Germinal center (tissue), 1 donor: ENCODE data around the gene EFCAB8.
"Not testable (repeated sequence)": the region's sequence is repeated elsewhere in the genome, so short reads cannot be mapped to it uniquely, and the experiment has no call there.

Experiments used
- DNase-seq: peaks from one replicate; pipeline ENCODE4 v3.0.0; 2012; ENCODE audit warnings: mixed read lengths, low spot score

Gene EFCAB8

DNA sequence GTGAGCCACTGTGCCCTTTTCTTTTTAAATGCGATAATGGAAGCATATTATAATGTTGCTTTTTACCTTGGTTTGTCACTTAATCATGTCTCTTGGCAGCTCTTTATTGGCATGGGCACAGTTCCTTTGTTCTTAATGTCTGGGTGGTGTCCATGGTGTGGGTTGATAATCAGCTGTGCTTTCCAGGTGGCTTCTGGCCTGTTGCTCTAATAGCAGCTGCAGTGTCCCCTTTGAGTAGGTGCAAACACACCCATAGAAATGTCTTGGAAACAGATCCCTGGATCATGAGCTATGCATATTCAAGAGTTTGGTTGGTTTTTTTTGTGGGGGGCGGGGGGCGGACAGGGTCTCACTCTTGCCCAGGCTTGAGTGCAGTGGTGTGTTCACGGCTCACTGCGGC lies 29.9 kb downstream of the EFCAB8 start:
- DNase-seq: no peak

DNA sequence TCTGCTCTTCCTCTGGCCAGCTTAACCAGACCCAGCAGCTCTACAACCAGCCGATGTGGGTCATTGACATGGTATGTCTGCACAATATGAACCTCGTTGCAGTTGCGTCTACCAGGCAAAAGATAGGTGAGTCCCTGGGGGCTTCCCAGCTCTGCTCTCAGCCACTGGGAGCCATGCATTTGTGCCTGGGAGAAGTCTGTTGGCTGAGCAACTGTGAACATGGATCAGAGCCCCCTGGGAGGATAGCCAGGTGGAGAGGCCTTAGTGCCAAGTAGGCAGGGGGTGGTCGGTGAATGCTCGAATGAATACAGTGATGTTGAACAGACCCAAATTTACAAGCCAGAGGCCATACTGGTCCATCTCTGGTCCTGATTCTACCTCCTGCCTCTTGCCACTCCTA lies 30.6 kb downstream of the EFCAB8 start:
- no peak for DNase-seq

DNA sequence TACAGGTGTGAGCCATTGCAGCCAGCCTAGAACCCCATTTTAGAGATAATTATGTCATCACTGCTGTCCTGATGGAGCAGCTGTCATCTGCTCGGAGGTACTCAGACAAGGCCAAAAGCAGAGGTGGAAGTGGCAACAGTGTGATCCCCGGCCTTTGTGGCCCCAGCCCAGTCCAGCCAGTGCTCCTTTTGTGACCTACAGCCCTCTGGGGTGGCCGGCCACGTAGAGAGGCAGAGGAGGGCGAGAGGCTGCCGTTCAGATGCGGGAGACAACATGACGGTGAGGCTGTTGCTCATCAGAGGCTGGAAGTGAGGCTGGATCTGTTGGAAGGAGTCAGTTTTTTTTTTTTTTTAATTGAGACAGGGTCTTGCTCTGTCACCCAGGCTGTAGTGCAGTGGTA lies 32.8 kb downstream of the EFCAB8 start:
- no peak for DNase-seq

DNA sequence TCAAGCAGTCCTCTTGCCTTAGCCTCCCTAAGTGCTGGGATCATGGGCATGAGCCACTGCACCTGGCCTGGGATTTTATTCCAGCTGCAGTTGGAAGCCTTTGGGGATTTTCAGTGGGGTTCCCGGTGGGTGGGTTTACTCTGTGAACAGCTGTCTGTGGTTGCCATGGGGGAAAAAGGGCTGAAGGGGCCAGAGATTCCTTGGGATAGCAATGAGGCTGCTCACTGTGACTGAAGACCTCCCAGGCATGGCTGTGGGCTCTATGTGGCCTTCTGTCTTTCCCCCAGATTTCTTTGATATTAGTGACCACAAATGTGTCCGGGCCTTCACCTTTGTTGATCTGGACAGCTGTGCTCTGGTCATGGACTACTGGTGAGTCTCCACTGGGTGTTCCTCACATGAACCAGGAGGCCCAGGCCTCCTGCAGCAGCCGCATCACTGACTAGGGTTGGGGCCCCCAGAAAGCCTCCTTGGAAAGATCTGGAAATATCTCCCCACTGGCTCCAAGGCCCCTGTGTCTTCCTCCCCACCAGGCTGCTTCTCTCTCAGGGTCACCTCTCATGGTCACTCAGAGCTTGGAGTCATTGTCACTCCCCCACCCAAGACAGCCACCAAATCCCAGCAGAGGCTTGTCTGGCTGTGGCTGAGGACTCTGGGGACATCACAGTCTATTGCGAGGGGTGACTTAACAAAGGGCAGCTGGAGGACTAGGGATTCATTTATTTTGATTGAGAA lies 33.4 kb downstream of the EFCAB8 start:
- DNase-seq: no peak

DNA sequence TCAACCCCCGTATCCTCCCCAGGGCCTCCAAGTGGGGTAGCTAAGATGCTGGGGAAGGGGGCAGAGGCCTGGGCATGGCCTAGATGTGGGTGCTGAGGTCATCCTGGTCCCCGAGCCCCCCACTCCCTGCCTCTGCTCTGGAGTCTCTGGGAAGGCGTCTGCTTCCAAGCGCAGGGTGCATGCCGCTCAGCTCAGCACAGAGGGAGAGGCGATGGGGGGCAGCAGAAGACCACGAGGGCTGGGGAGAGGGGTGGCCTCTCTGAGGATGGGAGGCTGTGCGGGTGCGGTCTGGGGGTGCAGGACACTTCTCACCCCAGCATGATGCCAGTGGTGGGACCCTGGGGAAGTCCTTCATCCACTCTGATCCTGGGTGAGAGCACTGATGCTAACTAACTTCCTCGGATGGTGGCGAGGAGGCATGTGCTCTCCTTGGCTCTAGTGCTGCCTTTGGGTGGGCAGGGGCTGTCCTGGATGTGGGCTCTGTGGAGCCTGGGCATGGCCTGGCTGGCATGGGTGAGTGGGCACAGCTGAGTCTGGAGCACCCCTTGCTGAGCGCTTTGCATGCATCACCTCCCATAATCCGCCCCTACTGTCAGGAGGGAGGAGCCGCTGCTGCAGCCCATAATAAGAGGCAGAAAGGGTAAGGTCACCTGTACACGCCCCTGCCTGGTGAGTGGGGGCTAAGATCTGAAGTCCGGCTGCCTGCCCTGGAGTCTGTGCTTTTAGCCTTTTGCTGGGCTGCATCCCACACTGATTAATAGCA lies 34.7 kb downstream of the EFCAB8 start:
- no peak for DNase-seq

DNA sequence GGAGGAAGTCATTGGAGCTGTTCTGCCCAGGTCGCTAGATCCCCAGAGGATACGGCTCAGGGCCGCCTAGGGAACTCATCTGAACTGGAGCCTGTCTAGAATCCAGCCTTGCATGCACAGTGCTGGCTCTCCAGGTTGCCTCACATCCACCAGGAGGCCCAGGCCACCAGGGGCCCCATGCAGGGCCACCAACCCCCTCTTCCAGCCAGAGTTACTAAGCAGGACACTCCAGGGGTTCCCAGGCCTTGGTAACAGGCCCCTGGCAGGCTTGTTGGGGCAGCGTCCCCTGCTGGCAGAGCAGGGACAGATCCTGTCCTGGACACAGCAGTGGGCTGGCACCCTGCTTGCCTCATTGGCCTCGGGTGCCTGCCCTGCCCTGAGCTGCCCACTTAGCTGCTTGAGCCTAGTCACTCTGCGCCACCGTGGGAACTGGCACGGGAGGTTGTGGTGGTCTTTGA lies 35.3 kb downstream of the EFCAB8 start:
- DNase-seq: no peak

DNA sequence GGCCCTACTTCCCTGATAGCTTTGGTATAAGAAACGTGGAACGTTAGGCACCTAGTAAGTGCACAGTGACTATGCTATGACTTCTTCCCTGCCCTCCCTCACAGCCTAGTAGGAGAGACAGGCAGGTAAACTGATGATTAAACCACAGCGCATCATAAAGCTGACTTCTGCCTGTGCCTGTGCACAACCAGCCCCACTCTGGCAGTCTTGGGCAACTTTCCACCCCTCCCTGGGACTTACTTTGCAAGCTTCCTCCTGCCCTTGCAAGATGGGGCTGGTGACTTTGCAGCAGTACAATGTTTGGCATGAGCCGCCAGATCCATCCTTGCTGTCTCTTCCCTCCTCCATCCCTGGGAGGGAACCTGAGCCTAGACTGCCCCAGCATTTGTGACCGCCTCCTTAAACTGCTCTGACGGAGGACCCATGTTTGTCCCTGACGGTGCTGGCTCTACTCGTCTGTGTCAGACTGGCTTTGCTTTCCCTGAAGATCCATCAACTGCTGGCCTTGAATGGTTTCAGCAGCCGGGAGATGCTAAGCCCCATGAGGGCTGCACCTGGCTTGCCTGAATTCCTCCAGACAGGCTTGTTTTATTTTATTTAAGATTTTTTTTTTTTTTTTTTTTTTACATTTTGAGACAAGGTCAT lies 36.1 kb downstream of the EFCAB8 start:
- no peak for DNase-seq

DNA sequence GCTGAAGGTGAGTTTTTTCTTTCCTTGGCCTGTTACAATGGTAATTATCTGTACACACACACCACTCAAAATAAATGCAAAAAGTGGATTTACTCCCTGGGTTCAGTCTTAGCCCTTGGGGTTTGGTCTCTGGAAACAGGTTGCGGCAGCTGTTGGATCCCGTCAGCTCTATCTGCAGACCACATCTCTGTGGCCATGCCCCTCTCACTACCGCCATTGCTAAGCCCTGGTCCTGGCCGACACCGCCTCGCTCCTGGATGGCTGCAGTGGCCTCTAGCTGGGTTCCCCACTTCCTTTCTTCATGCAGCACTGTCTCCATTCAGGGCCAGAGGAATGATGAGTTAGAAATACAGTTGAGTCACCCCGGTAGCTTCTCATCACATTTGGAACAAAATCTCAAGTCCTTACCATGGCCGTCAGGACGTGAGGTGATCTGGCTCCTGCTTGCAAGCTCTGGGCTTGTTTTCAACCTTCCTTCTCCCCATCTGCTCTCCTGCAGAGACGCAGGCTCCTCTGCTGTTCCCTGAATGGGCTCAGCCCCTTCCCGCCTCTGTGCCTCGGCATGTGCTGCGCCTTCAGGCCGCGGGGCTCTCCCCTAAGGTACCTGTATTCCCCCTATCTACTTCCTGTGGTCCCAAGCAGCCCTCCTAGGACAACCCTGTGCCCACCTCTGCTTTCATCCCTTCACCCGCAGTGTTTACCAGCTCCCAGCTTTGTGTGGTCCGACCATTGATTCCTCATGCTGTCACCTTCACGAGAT lies 38.0 kb downstream of the EFCAB8 start:
- no peak for DNase-seq

DNA sequence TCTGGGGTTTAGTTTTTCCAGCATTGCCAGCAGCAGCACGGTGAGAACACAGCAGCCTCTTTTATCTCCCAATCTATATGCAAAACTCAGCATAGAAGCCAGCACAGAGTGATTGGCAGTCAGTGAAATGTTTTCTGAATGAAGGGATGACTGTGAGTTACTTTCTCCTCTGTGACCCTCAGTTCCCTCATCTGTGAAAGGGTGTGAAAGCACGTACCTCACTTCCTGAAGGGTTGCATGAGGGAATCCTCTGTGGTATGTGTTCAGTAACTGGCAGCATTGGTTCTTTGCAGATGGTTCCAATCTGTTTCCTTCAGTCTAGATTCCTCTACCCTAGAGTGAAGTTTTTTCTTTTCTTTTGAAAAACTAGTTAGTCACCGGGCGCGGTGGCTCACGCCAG lies 40.0 kb downstream of the EFCAB8 start:
- DNase-seq: no peak

DNA sequence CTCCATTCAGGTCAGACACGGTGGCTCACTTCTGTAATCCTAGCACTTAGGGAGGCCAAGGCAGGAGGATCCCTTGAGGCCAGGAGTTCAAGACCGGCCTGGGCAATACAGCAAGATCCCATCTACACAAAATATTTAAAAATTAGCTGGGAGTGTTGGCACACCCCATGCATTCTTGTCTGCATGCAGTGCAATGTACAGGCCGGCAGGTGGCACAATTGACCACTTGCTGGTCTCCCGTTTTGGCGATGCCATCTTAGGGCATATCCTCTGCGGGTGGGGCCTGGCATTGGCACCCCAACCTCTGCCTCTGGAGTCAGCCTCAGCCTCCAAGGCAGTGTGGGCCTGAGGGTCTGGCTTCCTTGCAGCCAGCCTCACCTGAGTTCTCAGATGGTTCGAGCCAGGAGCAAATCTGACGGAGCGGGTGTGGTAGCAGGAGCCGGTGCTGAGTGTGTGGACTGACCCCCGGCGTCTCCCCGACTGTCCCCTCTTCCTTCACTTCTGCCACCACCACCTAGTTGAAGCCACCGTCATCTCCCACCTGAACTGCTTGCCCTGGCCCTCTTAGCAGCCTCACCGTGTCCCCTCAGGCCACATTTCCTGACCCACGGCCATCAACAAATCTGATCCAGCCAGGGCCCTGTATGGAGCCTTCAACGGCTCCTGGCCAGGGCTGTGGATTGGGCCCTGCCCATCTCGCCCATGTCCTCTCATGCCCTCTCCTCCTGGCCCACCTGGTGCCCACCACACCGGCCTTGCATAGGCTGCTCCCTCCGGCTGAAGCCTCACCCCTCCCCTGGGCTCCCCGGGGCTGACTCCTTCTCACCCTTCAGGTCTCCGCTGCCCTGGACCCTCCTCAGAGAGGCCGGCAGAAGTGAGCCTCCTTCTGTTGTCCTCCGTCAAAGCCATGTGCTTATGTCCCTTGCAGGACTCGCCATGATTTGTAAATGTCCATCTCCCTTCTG lies 44.0 kb downstream of the EFCAB8 start:
- peak; percentile 72 for DNase-seq

DNA sequence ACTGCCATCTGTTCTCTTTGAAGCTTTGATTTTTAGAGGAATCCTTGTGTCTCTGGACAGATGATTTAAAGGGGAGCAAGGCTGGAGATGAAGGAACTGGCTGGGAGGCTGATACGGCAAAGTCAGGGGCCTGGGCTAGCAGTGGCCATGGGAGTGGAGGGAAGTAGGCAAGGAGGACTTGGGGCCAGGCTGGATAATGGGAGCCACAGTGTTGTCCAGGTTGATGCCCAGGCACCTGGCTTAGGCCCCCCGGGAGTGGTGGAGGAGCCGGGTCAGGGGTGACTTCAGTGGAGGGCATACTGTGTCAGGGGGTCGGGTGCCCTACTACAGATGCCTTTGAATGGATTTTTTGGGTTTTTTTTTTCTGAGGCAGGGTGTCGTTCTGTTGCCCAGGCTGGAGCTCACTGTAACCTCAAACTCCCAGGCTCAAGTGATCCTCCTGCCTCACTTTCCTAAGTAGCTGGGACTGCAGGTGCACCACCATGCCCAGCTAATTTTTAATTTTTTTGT lies 45.0 kb downstream of the EFCAB8 start:
- no peak for DNase-seq

DNA sequence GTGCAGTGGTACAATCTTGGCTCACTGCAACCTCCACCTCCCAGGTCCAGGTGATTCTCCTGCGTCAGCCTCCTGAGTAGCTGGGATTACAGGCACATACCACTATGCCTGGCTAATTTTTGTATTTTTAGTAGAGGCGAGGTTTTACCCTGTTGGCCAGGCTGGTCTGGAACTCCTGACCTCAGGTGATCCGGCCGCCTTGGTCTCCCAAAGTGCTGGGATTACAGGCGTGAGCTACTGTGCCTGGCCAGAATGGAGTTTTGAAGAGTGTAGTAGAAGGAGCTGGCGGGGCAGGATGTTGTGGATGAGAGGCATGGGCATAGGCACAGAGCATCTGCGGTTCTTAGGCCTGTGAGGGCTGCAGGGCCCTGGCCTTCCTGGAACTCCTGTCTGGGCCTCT lies 46.0 kb downstream of the EFCAB8 start:
- DNase-seq: not testable (repeated sequence)

DNA sequence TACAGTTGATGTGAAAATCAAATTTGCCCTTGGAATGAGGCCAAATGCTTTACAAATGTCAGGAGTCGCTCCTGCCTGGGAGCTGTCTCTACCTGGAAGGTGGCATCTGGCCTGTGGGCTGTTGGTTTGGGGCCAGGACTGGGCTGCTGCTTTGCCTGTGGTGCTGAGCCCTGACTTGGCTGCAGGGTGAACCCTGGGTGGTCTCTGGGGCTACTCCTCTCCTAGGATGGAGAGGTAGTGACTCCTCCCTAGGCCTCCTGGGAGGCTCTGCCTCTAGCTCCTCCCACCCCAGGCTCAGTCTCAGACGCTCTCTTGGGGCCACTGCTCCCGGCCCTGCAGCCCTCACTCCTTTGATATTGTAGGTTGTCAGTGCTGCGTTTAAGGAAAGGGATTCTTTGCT lies 47.5 kb downstream of the EFCAB8 start:
- DNase-seq: no peak

DNA sequence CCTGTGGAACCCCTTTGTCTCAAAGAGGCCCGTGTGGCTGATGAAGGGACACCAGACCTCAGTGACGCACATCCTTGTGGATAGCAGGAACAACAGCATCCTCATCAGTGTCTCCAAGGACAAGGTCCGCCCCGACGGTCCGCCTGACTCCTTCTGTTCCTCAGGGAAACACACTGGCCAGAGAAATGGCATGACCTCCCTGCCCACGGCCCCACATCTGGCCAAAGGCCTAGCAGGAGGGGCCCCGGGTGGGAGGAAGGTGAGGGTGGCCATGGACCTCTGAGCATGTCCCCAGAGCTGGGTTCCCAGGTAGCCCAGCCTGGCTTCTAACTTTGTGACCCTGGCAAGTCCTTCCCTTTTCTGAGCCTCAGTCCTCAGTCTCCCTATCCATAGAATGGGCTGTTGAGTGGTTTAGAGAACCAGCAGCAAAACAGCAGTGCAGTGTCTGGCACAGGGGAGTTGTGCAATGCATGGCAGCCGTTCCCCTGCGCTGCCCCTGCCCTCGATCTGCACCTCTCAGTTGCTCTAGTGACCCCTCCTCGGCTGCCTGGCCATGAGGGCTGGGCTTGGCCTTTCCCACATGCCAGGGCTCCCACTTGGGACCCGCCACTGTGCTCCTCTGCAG lies 48.3 kb downstream of the EFCAB8 start:
- no peak for DNase-seq

DNA sequence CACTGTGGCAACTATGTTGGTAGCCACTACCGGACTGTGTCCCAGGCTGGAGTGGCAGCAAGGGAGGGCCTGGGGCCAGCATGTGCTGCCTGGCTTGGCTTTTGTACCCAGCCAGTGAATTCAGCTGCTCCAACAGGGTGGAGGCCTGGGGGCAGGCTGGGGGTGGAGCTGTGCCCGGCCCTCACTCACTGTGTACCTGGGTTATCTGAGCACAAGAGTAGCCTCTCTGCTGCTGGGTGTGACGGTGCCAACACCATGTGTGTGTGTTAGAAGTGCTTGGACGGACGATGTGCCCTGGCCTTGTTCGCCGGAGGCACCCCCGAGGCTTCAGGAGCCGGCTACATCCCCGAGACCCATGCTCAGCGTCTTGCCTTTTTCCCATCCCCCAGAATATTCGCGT lies 49.2 kb downstream of the EFCAB8 start:
- DNase-seq: no peak

DNA sequence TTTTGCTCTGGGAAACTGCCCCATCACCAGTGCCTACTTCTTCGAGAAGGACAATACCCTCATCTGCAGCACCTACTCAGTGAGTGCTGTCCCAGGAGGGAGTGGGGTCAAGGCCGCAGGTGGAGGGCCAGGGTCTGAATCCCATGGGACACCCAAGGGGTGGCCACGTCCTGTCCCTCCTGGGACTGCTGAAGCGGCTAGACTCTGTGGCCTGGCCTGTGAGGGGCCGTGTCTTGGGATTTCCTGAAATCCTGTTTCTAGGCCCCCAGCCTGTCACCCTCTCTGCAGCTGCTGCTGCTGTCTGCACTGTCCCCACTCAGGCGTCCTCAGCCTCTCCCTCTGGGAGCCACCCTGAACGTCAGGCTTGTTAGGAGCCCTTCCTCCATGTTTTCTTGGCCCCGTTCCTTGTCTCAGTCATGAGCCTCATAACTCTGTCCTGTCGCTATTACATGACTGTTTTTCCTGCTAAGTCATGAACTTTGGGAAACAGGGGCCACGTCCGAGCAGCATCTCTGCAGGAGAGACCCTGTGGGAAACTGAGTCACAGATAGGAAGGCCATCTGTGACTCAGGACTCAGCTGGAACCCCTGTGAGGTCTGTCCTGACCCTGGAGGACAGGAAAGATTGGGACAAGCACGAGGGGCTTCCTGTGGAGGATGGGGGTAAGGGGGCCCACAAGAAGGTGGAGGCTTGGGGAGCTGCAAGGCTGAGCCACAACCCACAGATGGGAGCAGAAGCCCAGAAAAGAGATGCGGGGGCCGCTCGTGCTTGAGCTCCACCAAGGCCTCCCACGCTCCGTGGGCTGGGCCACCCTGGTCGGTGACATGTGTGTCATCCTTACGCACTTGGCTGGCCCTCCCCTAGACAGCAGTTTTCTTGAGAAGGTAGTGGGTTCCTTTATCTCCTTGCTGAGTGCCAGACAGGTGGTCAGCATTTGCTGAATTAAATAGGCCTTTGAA lies 49.9 kb downstream of the EFCAB8 start:
- no peak for DNase-seq

DNA sequence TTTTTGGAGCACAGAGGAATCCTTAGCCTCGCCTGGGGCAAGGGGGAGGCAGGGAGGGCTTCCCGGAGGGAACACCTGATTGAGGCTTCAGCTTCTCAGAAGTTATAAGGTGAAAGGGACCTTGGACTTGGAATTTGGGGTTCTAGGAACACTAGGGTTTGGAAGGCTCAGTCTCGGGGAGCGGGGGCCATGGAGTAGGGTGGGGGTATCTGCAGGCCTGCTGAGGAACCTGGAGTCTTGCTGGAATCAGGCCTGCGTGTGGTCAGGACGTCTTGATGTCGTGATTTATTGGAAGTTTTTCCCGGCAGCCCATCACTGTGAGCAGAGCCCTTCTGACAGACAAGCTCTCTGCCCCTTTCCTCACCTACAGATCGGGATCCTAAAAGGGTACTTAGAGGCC lies 50.7 kb downstream of the EFCAB8 start:
- DNase-seq: no peak

DNA sequence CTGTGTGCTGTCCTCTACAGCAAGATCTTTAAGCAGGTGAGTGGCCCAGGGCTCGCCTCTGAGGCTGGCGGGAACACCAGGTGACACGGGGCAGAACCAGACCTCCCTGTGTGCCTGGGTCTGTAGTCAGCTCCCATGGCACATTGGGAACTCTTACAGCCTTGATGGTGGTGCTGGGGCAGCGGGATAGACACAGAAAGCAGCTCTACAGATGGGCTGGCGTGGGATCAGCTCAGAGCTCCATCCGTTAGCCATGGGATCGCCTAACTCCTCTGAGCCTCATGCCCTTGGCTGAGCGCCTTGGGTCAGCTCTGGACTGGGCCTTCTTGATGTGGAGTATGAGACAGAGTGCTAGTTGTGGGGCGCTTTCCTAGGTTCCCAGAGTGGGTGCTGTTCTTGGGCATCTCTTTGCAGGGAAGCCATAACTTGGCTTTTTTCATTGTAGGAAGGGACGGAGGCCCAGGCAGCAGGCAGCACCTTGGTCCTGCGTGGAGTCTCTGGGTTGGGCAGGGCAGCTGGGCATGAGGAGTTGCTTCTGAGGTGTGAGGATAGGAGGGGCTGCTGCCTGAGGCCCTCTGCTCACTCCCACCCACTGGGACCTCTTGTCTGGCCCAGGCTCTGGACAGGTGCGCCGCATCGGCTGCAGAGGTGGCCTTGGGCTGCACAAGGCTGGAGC lies 51.3 kb downstream of the EFCAB8 start:
- DNase-seq: no peak

DNA sequence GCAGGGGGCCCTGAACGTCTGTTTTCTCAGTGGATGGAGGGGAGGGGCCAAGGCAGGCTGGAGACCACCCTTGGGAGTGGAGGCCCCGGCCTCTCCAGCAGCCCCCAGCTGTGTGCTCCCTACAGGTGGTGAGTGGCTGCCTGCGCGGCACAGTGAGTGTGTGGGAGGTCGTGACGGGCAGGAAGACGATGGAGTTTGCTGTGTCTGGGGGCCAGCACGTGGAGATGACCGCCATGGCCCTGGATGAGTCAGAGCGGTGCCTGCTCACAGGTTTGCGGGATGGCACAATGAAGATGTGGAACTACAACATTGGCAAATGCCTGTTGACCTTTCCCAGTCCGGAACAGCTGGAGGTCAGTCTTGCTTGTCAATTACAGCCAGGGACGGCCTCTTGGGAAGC lies 52.6 kb downstream of the EFCAB8 start:
- DNase-seq: no peak
